Stimulated activated CD8-positive, alpha-beta memory T cell treated with anti-CD3 and anti-CD28 coated beads, Interleukin-4, amount 100 ng/mL, for 48 hours (primary cell): ENCODE data around the gene CAPZB.

ENCODE experiments used
- DNase-seq: peaks from one replicate; pipeline ENCODE4 v3.0.0-alpha.2; 2020

The CAPZB gene

GRCh38 chr1:19426294-19427086 lies 58.8 kb downstream of the CAPZB start:
- DNase-seq, result no peak

- no peak for DNase-seq
Observed at GRCh38 chr1:19425646-19426239, 59.6 kb downstream of the CAPZB start.

- no peak for DNase-seq
Observed at GRCh38 chr1:19424651-19425570, 60.4 kb downstream of the CAPZB start.

- no peak for DNase-seq
Observed at GRCh38 chr1:19423130-19423529, 62.2 kb downstream of the CAPZB start.

- DNase-seq, result no peak
Observed at GRCh38 chr1:19421365-19421764, 64.0 kb downstream of the CAPZB start.

- DNase-seq, result no peak
Observed at GRCh38 chr1:19420606-19421005, 64.7 kb downstream of the CAPZB start.

GRCh38 chr1:19419691-19420090 lies 65.6 kb downstream of the CAPZB start:
- no peak for DNase-seq

- no peak for DNase-seq
Observed at GRCh38 chr1:19418503-19418971, 66.8 kb downstream of the CAPZB start.

GRCh38 chr1:19416921-19417470 lies 68.3 kb downstream of the CAPZB start:
- DNase-seq, result no peak

- no peak for DNase-seq
Observed at GRCh38 chr1:19416145-19416544, 69.2 kb downstream of the CAPZB start.

- no peak for DNase-seq
Observed at GRCh38 chr1:19414515-19415121, 70.7 kb downstream of the CAPZB start.

- no peak for DNase-seq
Observed at GRCh38 chr1:19413999-19414398, 71.3 kb downstream of the CAPZB start.

GRCh38 chr1:19412654-19413053 lies 72.7 kb downstream of the CAPZB start:
- no peak for DNase-seq

- DNase-seq, result no peak
Observed at GRCh38 chr1:19411612-19412011, 73.7 kb downstream of the CAPZB start.

- no peak for DNase-seq
Observed at GRCh38 chr1:19410393-19410792, 74.9 kb downstream of the CAPZB start.

GRCh38 chr1:19409477-19410341 lies 75.6 kb downstream of the CAPZB start:
- DNase-seq, result no peak

- DNase-seq, result no peak
Observed at GRCh38 chr1:19407494-19408096, 77.7 kb downstream of the CAPZB start.

- no peak for DNase-seq
Observed at GRCh38 chr1:19406680-19407079, 78.7 kb downstream of the CAPZB start.

- no peak for DNase-seq
Observed at GRCh38 chr1:19405761-19406487, 79.4 kb downstream of the CAPZB start.

GRCh38 chr1:19405195-19405760 lies 80.1 kb downstream of the CAPZB start:
- no peak for DNase-seq
